Renal cortical epithelial cell (primary cell): ENCODE data around the gene ITGB5. TPM values are rescaled to one million over a fixed set of nuclear protein-coding genes. Genes with fewer than 3 reads are reported as not detected.
A peak's percentile ranks its signal among the peaks of the same experiment; 100 is the strongest.

Experiments
- DNase-seq: peaks from one replicate; pipeline ENCODE4 v3.0.0-alpha.2; 2011; ENCODE audit warnings: low read depth
- total RNA-seq: library from RNA; depleted of rRNA; stranded (reverse); fragments of >200 nt; gene quantifications from 2 replicates; pipeline ENCODE4 v1.2.3, GENCODE V29; 2014

ITGB5 gene
- total RNA-seq = 142 and 304 TPM in 2 replicates

- DNase-seq = peak; percentile 52
Observed at GRCh38 chr3:124887177-124887931, at the start of gene ITGB5. TSS of gene ITGB5 (minus strand) at chr3:124887365. CDS start at chr3:124887000, 365 bp downstream.

GRCh38 chr3:124935794-124936542 lies 48.8 kb upstream of the ITGB5 start:
- no peak for DNase-seq

- no peak for DNase-seq
Observed at GRCh38 chr3:124935264-124935663, 48.1 kb upstream of the ITGB5 start.

GRCh38 chr3:124934577-124934976 lies 47.4 kb upstream of the ITGB5 start, which contains the start of gene MUC13:
TSS of gene MUC13 (minus strand) at chr3:124934751. CDS start at chr3:124934712, 39 bp downstream.
- DNase-seq = peak; percentile 25

GRCh38 chr3:124928333-124929202 lies 41.4 kb upstream of the ITGB5 start:
- peak; percentile 61 for DNase-seq

- DNase-seq = no peak
Observed at GRCh38 chr3:124927574-124928045, 40.4 kb upstream of the ITGB5 start.

- DNase-seq = peak; percentile 15
Observed at GRCh38 chr3:124926426-124927101, 39.4 kb upstream of the ITGB5 start.

- no peak for DNase-seq
Observed at GRCh38 chr3:124924741-124925140, 37.6 kb upstream of the ITGB5 start.

GRCh38 chr3:124923833-124924232 lies 36.7 kb upstream of the ITGB5 start:
- no peak for DNase-seq

GRCh38 chr3:124920718-124921117 lies 33.6 kb upstream of the ITGB5 start:
- no peak for DNase-seq

GRCh38 chr3:124919756-124920155 lies 32.6 kb upstream of the ITGB5 start:
- no peak for DNase-seq

GRCh38 chr3:124918524-124918923 lies 31.4 kb upstream of the ITGB5 start:
- no peak for DNase-seq

- no peak for DNase-seq
Observed at GRCh38 chr3:124916837-124917409, 29.8 kb upstream of the ITGB5 start.

- DNase-seq = no peak
Observed at GRCh38 chr3:124915254-124915653, 28.1 kb upstream of the ITGB5 start.

- DNase-seq = no peak
Observed at GRCh38 chr3:124907957-124908356, 20.8 kb upstream of the ITGB5 start.

- DNase-seq = no peak
Observed at GRCh38 chr3:124904835-124905492, 17.8 kb upstream of the ITGB5 start.

- no peak for DNase-seq
Observed at GRCh38 chr3:124903896-124904834, 17.0 kb upstream of the ITGB5 start.

- DNase-seq = no peak
Observed at GRCh38 chr3:124896824-124897526, 9.8 kb upstream of the ITGB5 start.

- DNase-seq = no peak
Observed at GRCh38 chr3:124895756-124896155, 8.6 kb upstream of the ITGB5 start.
